ENCODE results near the gene VWA8.
"Not testable (repeated sequence)": the region's sequence is repeated elsewhere in the genome, so short reads cannot be mapped to it uniquely, and the experiment has no call there.

The VWA8 gene

DNA sequence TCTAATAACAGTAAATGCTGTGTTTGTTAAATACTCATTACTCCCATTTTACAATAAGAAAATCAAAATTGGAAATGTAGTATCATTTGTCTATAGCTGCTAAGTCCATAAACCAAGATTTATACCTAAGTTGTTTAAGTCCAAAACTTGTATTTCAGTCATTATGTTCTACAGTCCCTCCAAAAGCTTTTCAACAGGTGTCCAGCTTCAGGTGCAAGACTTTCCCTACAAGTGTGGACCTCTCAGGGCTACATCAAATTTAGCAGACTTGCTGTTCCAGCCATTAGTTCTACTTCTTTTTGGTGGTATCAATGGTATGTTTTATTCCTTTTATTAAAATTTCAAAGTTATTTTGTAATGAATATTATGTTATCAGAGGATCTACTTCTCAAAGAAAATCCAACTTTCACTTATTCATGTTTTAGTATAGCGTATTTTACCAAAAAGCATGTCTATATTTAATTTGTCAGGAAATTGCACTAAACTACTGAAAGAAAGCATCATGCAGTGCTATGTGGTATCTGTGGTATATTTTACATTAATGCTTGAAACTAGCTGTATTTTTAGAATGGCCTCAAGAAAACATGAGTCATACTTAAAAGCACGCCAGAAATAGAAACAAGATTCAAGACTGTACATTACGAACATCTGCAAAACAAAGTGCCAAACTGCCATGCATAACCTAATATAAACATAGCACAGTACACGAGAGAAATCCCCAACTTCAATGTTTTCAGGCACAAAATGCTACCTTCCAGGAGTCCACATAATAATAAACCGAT is 44.5 kb downstream of the VWA8 start:
- Histone ChIP-seq H3K27ac (ENCODE audit: low read depth, low read length) (no peak overlapping the region), H3K4me3 (ENCODE audit: low read length) (no peak overlapping the region), H3K36me3 (ENCODE audit: control insufficient read depth, insufficient read depth, low read length) (no peaks in the 10 kb centered on the region), H3K4me1 (ENCODE audit: control insufficient read depth, insufficient read depth, low read length) (peaks cover 12% of the 10 kb centered on the region), H3K9ac (ENCODE audit: low read length) (no peak overlapping the region), H3K27me3 (ENCODE audit: control insufficient read depth, insufficient read depth, low read length) (no peaks in the 10 kb centered on the region)

- Histone ChIP-seq H3K27me3 (ENCODE audit: control insufficient read depth, insufficient read depth, low read length) (no peaks in the 10 kb centered on the region), H3K4me1 (ENCODE audit: control insufficient read depth, insufficient read depth, low read length) (peaks cover 12% of the 10 kb centered on the region), H3K9ac (ENCODE audit: low read length) (no peak overlapping the region), H3K27ac (ENCODE audit: low read depth, low read length) (no peak overlapping the region), H3K4me3 (ENCODE audit: low read length) (no peak overlapping the region), H3K36me3 (ENCODE audit: control insufficient read depth, insufficient read depth, low read length) (no peaks in the 10 kb centered on the region)
Measured at GRCh38 chr13:41915081-41915480, 45.8 kb downstream of the VWA8 start.

DNA sequence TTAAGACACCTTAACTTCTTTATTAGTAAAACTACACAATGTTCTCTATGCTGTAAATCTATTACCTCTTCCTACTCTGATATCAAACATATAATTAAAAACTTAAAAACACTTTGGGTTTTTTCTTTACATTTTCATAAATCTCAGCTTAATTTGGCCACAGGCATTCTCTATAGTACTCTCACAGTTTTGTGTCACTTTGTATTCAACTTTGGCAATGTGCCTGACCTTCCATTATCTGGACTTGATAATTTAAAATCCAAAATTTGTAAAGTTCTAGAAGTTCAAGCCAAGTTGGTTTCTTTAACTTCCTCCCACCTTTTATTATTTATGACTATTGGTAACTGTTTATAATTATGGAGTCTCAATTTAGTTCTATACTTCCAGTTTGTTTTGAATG is 46.4 kb downstream of the VWA8 start:
- Histone ChIP-seq H3K27ac (ENCODE audit: low read depth, low read length) (no peak overlapping the region), H3K9ac (ENCODE audit: low read length) (no peak overlapping the region), H3K36me3 (ENCODE audit: control insufficient read depth, insufficient read depth, low read length) (no peaks in the 10 kb centered on the region), H3K27me3 (ENCODE audit: control insufficient read depth, insufficient read depth, low read length) (no peaks in the 10 kb centered on the region), H3K4me1 (ENCODE audit: control insufficient read depth, insufficient read depth, low read length) (peaks cover 12% of the 10 kb centered on the region), H3K4me3 (ENCODE audit: low read length) (no peak overlapping the region)

DNA sequence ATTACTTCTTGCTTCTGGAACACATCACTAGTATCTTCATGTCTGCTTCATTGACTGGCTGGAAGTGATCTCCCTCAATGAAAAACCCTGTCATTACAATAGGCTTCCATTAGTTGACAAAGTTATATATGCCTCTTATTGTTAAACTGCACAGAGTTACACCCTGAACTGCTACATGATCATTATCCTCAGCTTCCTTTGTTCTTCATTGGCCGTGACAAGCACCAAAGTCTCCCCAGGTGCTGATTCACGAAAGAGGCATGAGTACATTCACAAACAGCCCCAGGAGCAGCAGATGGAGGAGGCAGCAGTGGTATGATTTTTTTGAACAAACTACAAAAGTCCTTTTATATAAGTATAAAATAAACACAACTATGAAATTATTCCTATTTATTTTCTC is 51.4 kb downstream of the VWA8 start:
- Histone ChIP-seq H3K27ac (ENCODE audit: low read depth, low read length) (no peak overlapping the region), H3K36me3 (ENCODE audit: control insufficient read depth, insufficient read depth, low read length) (no peaks in the 10 kb centered on the region), H3K4me1 (ENCODE audit: control insufficient read depth, insufficient read depth, low read length) (no peaks in the 10 kb centered on the region), H3K9ac (ENCODE audit: low read length) (no peak overlapping the region), H3K27me3 (ENCODE audit: control insufficient read depth, insufficient read depth, low read length) (no peaks in the 10 kb centered on the region), H3K4me3 (ENCODE audit: low read length) (no peak overlapping the region)

DNA sequence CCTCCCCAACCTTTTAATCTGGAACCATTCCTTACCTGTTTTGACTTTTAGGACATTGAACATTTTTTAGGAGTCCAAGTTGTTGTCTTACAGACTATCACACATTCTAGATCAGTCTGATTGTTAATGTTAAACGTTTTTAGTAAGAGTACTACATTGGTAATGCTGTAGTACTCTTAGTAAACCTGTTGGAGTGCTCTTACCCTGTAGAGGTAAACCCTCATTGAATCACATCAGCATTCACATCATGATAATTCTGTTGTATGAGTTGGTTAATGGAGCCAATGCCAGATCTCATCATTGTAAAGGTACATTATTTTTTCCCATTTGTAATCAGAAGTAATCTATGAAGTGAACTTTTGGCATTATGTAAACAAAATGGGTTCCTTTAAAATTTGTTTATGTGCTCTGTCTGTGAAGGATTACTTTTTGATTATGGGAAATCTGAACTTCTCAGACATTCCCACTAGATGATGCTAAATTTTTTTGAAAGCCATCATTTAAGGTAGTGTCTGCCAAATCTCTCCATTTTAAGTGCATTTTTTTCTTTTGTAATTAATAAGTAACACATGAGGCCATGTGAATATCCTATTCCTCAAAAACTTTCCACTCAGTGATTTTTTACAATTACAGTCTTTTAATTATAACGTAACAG is 55.2 kb downstream of the VWA8 start:
- no peak overlapping the region for H3K27ac ChIP-seq (ENCODE audit: low read depth, low read length)
- H3K27me3 ChIP-seq (ENCODE audit: control insufficient read depth, insufficient read depth, low read length), result no peaks in the 10 kb centered on the region
- H3K4me1 ChIP-seq (ENCODE audit: control insufficient read depth, insufficient read depth, low read length), result no peaks in the 10 kb centered on the region
- H3K36me3 ChIP-seq (ENCODE audit: control insufficient read depth, insufficient read depth, low read length), result no peaks in the 10 kb centered on the region
- no peak overlapping the region for H3K4me3 ChIP-seq (ENCODE audit: low read length)
- no peak overlapping the region for H3K9ac ChIP-seq (ENCODE audit: low read length)

- Histone ChIP-seq H3K36me3 (ENCODE audit: control insufficient read depth, insufficient read depth, low read length) (no peaks in the 10 kb centered on the region), H3K9ac (ENCODE audit: low read length) (no peak overlapping the region), H3K4me3 (ENCODE audit: low read length) (no peak overlapping the region), H3K27me3 (ENCODE audit: control insufficient read depth, insufficient read depth, low read length) (no peaks in the 10 kb centered on the region), H3K27ac (ENCODE audit: low read depth, low read length) (no peak overlapping the region), H3K4me1 (ENCODE audit: control insufficient read depth, insufficient read depth, low read length) (no peaks in the 10 kb centered on the region)
Measured at GRCh38 chr13:41900918-41901317, 60.0 kb downstream of the VWA8 start.

DNA sequence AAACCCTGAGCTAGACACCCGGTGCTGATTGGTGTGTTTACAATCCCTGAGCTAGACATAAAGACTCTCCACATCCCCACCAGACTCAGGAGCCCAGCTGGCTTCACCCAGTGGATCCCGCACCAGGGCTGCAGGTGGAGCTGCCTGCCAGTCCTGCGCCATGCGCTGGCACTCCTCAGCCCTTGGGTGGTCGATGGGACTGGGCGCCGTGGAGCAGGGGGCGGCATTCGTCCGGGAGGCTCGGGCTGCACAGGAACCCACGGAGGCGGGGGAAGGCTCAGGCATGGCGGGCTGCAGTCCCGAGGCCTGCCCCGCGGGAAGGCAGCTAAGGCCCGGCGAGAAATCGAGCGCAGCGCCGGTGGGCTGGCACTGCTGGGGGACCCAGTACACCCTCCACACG is 62.5 kb downstream of the VWA8 start:
- H3K36me3 ChIP-seq (ENCODE audit: control insufficient read depth, insufficient read depth, low read length); H3K4me1 ChIP-seq (ENCODE audit: control insufficient read depth, insufficient read depth, low read length); H3K9ac ChIP-seq (ENCODE audit: low read length); H3K27me3 ChIP-seq (ENCODE audit: control insufficient read depth, insufficient read depth, low read length); H3K27ac ChIP-seq (ENCODE audit: low read depth, low read length); H3K4me3 ChIP-seq (ENCODE audit: low read length): not testable (repeated sequence)

DNA sequence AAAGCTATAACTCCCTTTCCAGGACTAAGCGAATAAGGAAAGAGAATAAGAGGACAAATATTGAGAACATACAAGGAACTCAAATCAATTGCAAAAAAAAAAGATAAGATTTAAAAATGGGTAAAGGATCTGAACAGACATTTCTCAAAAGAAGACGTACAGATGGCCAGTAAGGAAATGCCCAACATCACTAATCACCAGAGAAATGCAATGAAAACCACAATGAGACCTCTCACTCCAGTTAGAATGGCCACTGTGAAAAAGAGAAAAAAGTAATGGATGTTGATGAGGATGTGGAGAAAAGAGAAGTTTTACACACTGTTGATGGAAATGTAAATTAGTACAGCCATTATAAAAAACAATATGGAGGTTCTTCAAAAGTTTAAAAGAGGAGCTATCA is 63.8 kb downstream of the VWA8 start:
- Histone ChIP-seq H3K27me3 (ENCODE audit: control insufficient read depth, insufficient read depth, low read length) (no peaks in the 10 kb centered on the region), H3K4me3 (ENCODE audit: low read length) (no peak overlapping the region), H3K4me1 (ENCODE audit: control insufficient read depth, insufficient read depth, low read length) (no peaks in the 10 kb centered on the region), H3K9ac (ENCODE audit: low read length) (no peak overlapping the region), H3K36me3 (ENCODE audit: control insufficient read depth, insufficient read depth, low read length) (no peaks in the 10 kb centered on the region), H3K27ac (ENCODE audit: low read depth, low read length) (no peak overlapping the region)

GRCh38 chr13:41895478-41895877 is 65.4 kb downstream of the VWA8 start:
- no peak overlapping the region for H3K4me3 ChIP-seq (ENCODE audit: low read length)
- no peaks in the 10 kb centered on the region for H3K36me3 ChIP-seq (ENCODE audit: control insufficient read depth, insufficient read depth, low read length)
- H3K4me1 ChIP-seq (ENCODE audit: control insufficient read depth, insufficient read depth, low read length), result no peaks in the 10 kb centered on the region
- H3K27me3 ChIP-seq (ENCODE audit: control insufficient read depth, insufficient read depth, low read length), result no peaks in the 10 kb centered on the region
- H3K27ac ChIP-seq (ENCODE audit: low read depth, low read length), result no peak overlapping the region
- no peak overlapping the region for H3K9ac ChIP-seq (ENCODE audit: low read length)

DNA sequence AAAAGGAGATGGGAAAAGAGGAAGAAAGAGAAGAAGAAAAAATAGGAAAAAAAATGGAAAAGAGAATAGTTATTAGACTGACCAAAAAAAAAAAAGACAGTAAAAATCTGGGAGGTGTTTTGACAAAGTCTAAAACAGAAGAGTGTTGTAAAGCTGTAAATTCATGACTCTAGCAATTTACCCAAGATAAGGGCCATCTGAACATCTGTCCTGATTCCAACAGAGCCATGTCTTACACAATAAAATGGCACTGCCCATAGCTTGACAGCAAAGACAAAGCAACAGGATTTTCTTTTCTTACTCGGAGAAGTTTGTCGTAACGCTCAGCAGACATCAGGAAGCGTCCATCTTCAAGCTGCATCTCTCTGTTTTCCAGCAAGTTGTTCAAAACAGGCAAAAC is 69.8 kb downstream of the VWA8 start:
- Histone ChIP-seq H3K27ac (ENCODE audit: low read depth, low read length) (no peak overlapping the region), H3K4me3 (ENCODE audit: low read length) (no peak overlapping the region), H3K27me3 (ENCODE audit: control insufficient read depth, insufficient read depth, low read length) (no peaks in the 10 kb centered on the region), H3K9ac (ENCODE audit: low read length) (no peak overlapping the region), H3K4me1 (ENCODE audit: control insufficient read depth, insufficient read depth, low read length) (no peaks in the 10 kb centered on the region), H3K36me3 (ENCODE audit: control insufficient read depth, insufficient read depth, low read length) (peaks cover 5% of the 10 kb centered on the region)

DNA sequence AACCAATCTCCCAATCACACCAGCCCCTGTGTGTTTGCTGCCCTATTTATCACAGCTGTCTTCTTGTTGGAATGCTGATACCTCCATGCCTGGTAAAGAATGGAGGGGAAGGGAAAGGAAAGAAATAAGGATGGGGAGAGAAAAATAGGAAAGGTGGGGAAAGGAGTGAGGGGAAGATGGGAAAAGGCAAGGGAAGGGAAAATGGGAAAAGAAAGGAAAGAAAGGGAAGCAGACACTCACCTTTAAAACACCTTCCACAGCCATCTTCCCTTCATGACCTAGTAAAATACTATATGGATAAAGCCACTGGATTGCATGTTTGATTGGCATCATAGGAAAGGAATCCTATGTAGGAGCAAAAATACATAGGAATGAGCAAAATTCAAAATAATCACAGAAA is 77.8 kb downstream of the VWA8 start:
- Histone ChIP-seq H3K9ac (ENCODE audit: low read length) (no peak overlapping the region), H3K4me3 (ENCODE audit: low read length) (no peak overlapping the region)

DNA sequence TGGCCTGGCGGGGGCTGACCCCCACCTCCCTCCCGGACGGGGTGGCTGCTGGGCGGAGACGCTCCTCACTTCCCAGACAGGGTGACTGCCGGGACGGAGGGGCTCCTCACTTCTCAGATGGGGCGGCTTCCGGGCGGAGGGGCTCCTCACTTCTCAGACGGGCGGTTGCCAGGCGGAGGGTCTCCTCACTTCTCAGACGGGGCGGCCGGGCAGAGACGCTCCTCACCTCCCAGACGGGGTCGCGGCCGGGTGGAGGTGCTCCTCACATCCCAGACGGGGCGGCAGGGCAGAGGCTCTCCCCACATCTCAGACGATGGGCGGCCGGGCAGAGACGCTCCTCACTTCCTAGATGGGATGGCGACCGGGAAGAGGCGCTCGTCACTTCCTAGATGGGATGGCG is 79.0 kb downstream of the VWA8 start:
- H3K4me1 ChIP-seq (ENCODE audit: control insufficient read depth, insufficient read depth, low read length); H3K9ac ChIP-seq (ENCODE audit: low read length); H3K27ac ChIP-seq (ENCODE audit: low read depth, low read length); H3K27me3 ChIP-seq (ENCODE audit: control insufficient read depth, insufficient read depth, low read length); H3K36me3 ChIP-seq (ENCODE audit: control insufficient read depth, insufficient read depth, low read length); H3K4me3 ChIP-seq (ENCODE audit: low read length): not testable (repeated sequence)

More for the DNA sequence above, 77.8 kb downstream of the VWA8 start:
- H3K27me3 ChIP-seq (ENCODE audit: control insufficient read depth, insufficient read depth, low read length), result no peaks in the 10 kb centered on the region
- no peaks in the 10 kb centered on the region for H3K4me1 ChIP-seq (ENCODE audit: control insufficient read depth, insufficient read depth, low read length)
- no peak overlapping the region for H3K27ac ChIP-seq (ENCODE audit: low read depth, low read length)
- H3K36me3 ChIP-seq (ENCODE audit: control insufficient read depth, insufficient read depth, low read length), result peaks cover 13% of the 10 kb centered on the region

- H3K27ac ChIP-seq (ENCODE audit: low read depth, low read length), result no peak overlapping the region
- no peak overlapping the region for H3K4me3 ChIP-seq (ENCODE audit: low read length)
- H3K27me3 ChIP-seq (ENCODE audit: control insufficient read depth, insufficient read depth, low read length), result no peaks in the 10 kb centered on the region
- H3K9ac ChIP-seq (ENCODE audit: low read length), result no peak overlapping the region
- H3K36me3 ChIP-seq (ENCODE audit: control insufficient read depth, insufficient read depth, low read length), result peaks cover 9% of the 10 kb centered on the region
- no peaks in the 10 kb centered on the region for H3K4me1 ChIP-seq (ENCODE audit: control insufficient read depth, insufficient read depth, low read length)
Measured at GRCh38 chr13:41880966-41881365, 79.9 kb downstream of the VWA8 start.
